WTC11 (cell line): ENCODE data around the gene NCF2. TPM values are rescaled to one million over a fixed set of nuclear protein-coding genes. Genes with fewer than 3 reads are reported as not detected.

ENCODE experiments used
- AR ChIP-seq: fragments of 250-450 bp; sonication (Bioruptor Pico); IDR thresholded peaks from 2 replicates; pipeline ENCODE4 v1.9.0; 2021; ENCODE audit warnings: mild to moderate bottlenecking
- ATF6 ChIP-seq: sonication (generic); formaldehyde crosslinking; IDR thresholded peaks from 2 replicates; pipeline ENCODE4 v1.8.1; 2023; ENCODE audit warnings: mild to moderate bottlenecking, missing genetic modification reagents
- CREB1 ChIP-seq: sonication (generic); formaldehyde crosslinking; IDR thresholded peaks from 2 replicates; pipeline ENCODE4 v1.8.0; 2023; ENCODE audit warnings: mild to moderate bottlenecking, missing genetic modification reagents
- FOXK1 ChIP-seq: sonication (generic); formaldehyde crosslinking; IDR thresholded peaks from 2 replicates; pipeline ENCODE4 v1.8.0; 2022; ENCODE audit warnings: mild to moderate bottlenecking, moderate library complexity, missing genetic modification reagents
- FOXP4 ChIP-seq: sonication (generic); formaldehyde crosslinking; IDR thresholded peaks from 2 replicates; pipeline ENCODE4 v1.8.0; 2022; ENCODE audit warnings: mild to moderate bottlenecking, missing genetic modification reagents
- GABPB1 ChIP-seq: sonication (generic); formaldehyde crosslinking; IDR thresholded peaks from 2 replicates; pipeline ENCODE4 v1.8.1; 2023; ENCODE audit warnings: mild to moderate bottlenecking, missing genetic modification reagents
- GRHL2 ChIP-seq: fragments of 250-450 bp; sonication (Bioruptor Pico); IDR thresholded peaks from 2 replicates; pipeline ENCODE4 v1.8.0; 2022; ENCODE audit warnings: mild to moderate bottlenecking, moderate library complexity; ENCODE audit not compliant: insufficient replicate concordance, severe bottlenecking
- HMGA2 ChIP-seq: fragments of 250-450 bp; sonication (Bioruptor Pico); IDR thresholded peaks from 2 replicates; pipeline ENCODE4 v1.4.0; 2021; ENCODE audit warnings: mild to moderate bottlenecking, moderate library complexity
- IRF1 ChIP-seq: sonication (generic); formaldehyde crosslinking; IDR thresholded peaks from 2 replicates; pipeline ENCODE4 v1.8.0; 2023; ENCODE audit warnings: missing genetic modification reagents
- MLX ChIP-seq: sonication (generic); formaldehyde crosslinking; IDR thresholded peaks from 2 replicates; pipeline ENCODE4 v1.8.1; 2023; ENCODE audit warnings: mild to moderate bottlenecking, missing genetic modification reagents, moderate library complexity
- MXD4 ChIP-seq: fragments of 250-450 bp; sonication (Bioruptor Pico); IDR thresholded peaks from 2 replicates; pipeline ENCODE4 v1.8.0; 2021; ENCODE audit warnings: mild to moderate bottlenecking, moderate library complexity, borderline replicate concordance
- MYBL2 ChIP-seq: sonication (generic); formaldehyde crosslinking; IDR thresholded peaks from 2 replicates; pipeline ENCODE4 v1.8.1; 2023; ENCODE audit warnings: mild to moderate bottlenecking, moderate library complexity, missing genetic modification reagents
- NR3C1 ChIP-seq: sonication (generic); formaldehyde crosslinking; conservative IDR thresholded peaks from 2 replicates; pipeline ENCODE4 v1.8.1; 2023; ENCODE audit warnings: low read depth, mild to moderate bottlenecking, missing genetic modification reagents
- RORB ChIP-seq: fragments of 250-450 bp; sonication (Bioruptor Pico); IDR thresholded peaks from 2 replicates; pipeline ENCODE4 v1.9.0; 2021; ENCODE audit warnings: mild to moderate bottlenecking
- USF2 ChIP-seq: sonication (generic); formaldehyde crosslinking; IDR thresholded peaks from 2 replicates; pipeline ENCODE4 v1.8.1; 2023; ENCODE audit warnings: mild to moderate bottlenecking, missing genetic modification reagents, moderate library complexity
- ZBTB21 ChIP-seq: sonication (generic); formaldehyde crosslinking; IDR thresholded peaks from 2 replicates; pipeline ENCODE4 v1.8.1; 2023; ENCODE audit warnings: mild to moderate bottlenecking, missing genetic modification reagents, borderline replicate concordance
- ZNF416 ChIP-seq: fragments of 250-450 bp; sonication (Bioruptor Pico); IDR thresholded peaks from 2 replicates; pipeline ENCODE4 v1.9.0; 2021; ENCODE audit warnings: mild to moderate bottlenecking, inconsistent platforms
- total RNA-seq: library from RNA; stranded (reverse); gene quantifications from 3 replicates; pipeline ENCODE4 v1.2.3, GENCODE V29; 2021
- TF ChIP-seq, protein P1 (sequence below): sonication (generic); formaldehyde crosslinking; IDR thresholded peaks from 2 replicates; pipeline ENCODE4 v1.8.1; 2023; ENCODE audit warnings: mild to moderate bottlenecking, moderate library complexity, missing genetic modification reagents
- TF ChIP-seq, protein P2 (sequence below): sonication (generic); formaldehyde crosslinking; conservative IDR thresholded peaks from 2 replicates; pipeline ENCODE4 v1.8.1; 2022; ENCODE audit warnings: mild to moderate bottlenecking, missing genetic modification reagents
- TF ChIP-seq, protein P3 (sequence below): sonication (generic); formaldehyde crosslinking; IDR thresholded peaks from 2 replicates; pipeline ENCODE4 v1.8.1; 2022; ENCODE audit warnings: low read depth, missing genetic modification reagents, borderline replicate concordance
- TF ChIP-seq, protein P4 (sequence below): fragments of 250-450 bp; sonication (Bioruptor Pico); IDR thresholded peaks from 2 replicates; pipeline ENCODE4 v1.9.0; 2021; ENCODE audit warnings: mild to moderate bottlenecking

NCF2 gene
- total RNA-seq, 1 experiment from 2014 or later, result 0.52 TPM

DNA sequence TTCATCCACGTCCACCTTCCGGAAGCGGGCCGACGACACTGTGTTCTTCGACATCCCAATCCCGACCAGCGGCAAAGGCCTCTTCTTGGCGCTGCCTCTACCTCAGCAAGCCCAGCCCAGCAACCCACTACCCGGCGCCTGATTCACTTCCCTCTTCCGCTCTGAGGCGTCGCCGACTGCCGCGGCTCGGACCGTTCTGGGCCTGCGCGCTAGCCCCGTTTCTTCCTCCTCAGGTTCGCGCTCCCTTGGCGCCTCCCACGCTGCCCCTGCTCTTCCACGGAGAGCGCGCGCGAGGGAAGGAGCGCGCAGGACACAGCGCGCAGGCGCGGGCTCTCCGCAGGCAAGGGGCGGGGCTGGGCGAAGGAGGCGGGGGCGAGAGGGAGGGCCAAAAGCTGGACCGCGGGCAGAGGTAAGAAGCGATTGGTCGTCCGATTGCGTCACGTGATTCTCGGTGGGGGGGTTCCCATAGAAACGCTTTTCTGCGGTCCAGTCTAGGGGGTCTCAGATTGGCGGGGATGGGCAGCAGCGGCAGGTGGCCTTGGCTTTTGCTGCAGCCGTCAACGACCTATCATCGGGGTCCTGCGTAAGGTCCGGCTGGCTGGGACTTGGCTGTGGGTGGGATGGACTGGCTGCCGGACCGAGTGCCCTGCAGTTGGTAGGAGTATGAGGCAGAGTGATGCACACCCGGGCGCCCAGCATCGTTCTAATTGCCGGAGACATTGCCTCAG lies 45.5 kb upstream of the NCF2 start, which contains the start of gene ARPC5 (continued):
- TF ChIP-seq ATF6 (CRISPR knock-in tag), result peak; percentile 61; the same call in 1 of the 2 replicates
- TF ChIP-seq, protein P1, sequence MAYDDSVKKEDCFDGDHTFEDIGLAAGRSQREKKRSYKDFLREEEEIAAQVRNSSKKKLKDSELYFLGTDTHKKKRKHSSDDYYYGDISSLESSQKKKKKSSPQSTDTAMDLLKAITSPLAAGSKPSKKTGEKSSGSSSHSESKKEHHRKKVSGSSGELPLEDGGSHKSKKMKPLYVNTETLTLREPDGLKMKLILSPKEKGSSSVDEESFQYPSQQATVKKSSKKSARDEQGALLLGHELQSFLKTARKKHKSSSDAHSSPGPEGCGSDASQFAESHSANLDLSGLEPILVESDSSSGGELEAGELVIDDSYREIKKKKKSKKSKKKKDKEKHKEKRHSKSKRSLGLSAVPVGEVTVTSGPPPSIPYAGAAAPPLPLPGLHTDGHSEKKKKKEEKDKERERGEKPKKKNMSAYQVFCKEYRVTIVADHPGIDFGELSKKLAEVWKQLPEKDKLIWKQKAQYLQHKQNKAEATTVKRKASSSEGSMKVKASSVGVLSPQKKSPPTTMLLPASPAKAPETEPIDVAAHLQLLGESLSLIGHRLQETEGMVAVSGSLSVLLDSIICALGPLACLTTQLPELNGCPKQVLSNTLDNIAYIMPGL (CRISPR knock-in tag), result peak; percentile 79; the same call in 1 of the 2 replicates
- TF ChIP-seq MXD4 (CRISPR knock-in tag), result no peak
- TF ChIP-seq, protein P2, sequence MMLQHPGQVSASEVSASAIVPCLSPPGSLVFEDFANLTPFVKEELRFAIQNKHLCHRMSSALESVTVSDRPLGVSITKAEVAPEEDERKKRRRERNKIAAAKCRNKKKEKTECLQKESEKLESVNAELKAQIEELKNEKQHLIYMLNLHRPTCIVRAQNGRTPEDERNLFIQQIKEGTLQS (CRISPR knock-in tag), result no peak
- no peak for TF ChIP-seq ZNF416 (CRISPR knock-in tag)
- TF ChIP-seq AR (CRISPR knock-in tag), result no peak
- TF ChIP-seq GABPB1 (CRISPR knock-in tag), result 0 out of 2 replicates have a peak, but pooled peaks have one; percentile 13
- TF ChIP-seq, protein P3, sequence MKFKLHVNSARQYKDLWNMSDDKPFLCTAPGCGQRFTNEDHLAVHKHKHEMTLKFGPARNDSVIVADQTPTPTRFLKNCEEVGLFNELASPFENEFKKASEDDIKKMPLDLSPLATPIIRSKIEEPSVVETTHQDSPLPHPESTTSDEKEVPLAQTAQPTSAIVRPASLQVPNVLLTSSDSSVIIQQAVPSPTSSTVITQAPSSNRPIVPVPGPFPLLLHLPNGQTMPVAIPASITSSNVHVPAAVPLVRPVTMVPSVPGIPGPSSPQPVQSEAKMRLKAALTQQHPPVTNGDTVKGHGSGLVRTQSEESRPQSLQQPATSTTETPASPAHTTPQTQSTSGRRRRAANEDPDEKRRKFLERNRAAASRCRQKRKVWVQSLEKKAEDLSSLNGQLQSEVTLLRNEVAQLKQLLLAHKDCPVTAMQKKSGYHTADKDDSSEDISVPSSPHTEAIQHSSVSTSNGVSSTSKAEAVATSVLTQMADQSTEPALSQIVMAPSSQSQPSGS, result no peak
- no peak for TF ChIP-seq HMGA2 (CRISPR knock-in tag)
- no peak for TF ChIP-seq CREB1 (CRISPR knock-in tag)
- TF ChIP-seq NR3C1 (CRISPR knock-in tag), result no peak
- TF ChIP-seq FOXP4, result 0 out of 2 replicates have a peak, but pooled peaks have one; percentile 56
- no peak for TF ChIP-seq IRF1 (CRISPR knock-in tag)
- TF ChIP-seq ZBTB21 (CRISPR knock-in tag), result no peak
- TF ChIP-seq, protein P4, sequence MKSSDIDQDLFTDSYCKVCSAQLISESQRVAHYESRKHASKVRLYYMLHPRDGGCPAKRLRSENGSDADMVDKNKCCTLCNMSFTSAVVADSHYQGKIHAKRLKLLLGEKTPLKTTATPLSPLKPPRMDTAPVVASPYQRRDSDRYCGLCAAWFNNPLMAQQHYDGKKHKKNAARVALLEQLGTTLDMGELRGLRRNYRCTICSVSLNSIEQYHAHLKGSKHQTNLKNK (CRISPR knock-in tag), result no peak
- TF ChIP-seq GRHL2 (CRISPR knock-in tag), result no peak
- TF ChIP-seq FOXK1 (CRISPR knock-in tag), result 0 out of 2 replicates have a peak, but pooled peaks have one; percentile 12
- TF ChIP-seq MLX, result no peak
- TF ChIP-seq USF2 (CRISPR knock-in tag), result peak; percentile 97
- peak; percentile 48; the same call in 1 of the 2 replicates for TF ChIP-seq MYBL2 (CRISPR knock-in tag)
- TF ChIP-seq RORB, result no peak
